SHP77 treated with DMSO at 0.1 percent for 48 hours (cell line): ENCODE data around the gene POLD3.
"Not testable (repeated sequence)": the region's sequence is repeated elsewhere in the genome, so short reads cannot be mapped to it uniquely, and the experiment has no call there.

ENCODE experiments used
- DNase-seq: peaks from one replicate; lab custom pipeline; 2025; lab: John Stamatoyannopoulos, UW

The POLD3 gene

DNA sequence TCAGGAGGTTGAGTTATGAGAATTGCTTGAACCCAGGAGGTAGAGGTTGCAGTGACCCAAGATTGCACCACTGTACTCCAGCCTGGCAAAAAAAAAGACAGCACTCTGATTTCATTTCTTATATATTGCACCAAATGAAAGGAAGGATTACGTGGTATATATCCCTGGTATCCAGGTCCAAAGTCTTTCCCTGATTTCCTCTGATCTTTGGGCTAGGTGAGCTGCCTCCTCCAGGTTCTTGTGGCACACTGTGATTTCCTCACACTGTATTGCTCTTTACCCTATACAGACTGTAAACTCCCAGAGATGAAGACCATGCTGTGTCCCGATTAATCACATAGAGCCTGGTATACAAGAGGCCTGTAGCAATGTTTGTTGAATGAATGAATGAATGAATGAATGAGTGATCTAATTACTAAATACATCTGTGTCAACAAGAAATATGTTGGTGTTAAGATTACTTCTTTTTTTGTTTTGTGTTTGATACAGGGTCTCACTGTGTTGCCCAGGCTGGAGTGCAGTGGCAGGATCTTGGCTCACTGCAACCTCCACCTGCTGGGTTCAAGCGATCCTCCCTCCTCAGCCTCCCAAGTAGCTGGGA lies 9.3 kb upstream of the POLD3 start:
- no peak for DNase-seq

GRCh38 chr11:74590492-74590891 lies 1.9 kb upstream of the POLD3 start:
- not testable (repeated sequence) for DNase-seq

- no peak for DNase-seq
Observed at GRCh38 chr11:74592063-74592440, 330 bp upstream of the POLD3 start.

DNA sequence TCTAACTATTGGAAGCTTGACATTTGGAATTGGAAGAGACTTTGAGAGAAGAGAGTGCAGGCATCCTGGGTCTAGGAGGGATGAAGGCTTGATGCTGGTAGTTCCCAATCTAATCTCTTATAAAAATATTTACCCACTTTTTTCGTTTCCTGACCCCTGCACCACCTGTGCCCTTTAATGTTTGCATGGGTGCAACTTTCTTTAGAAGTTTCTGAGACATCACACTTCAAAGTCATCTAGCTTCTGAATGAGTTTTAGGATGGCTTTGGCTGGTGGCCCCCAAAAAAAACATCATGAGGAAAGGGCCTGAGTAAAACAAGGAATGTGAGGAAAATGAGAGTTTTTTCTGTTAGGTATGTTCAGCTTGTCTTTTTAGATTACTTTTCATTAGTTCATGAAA lies 1.1 kb downstream of the POLD3 start:
- DNase-seq = no peak

GRCh38 chr11:74602637-74603556 lies 10.5 kb downstream of the POLD3 start:
- DNase-seq = no peak

GRCh38 chr11:74603845-74604244 lies 11.5 kb downstream of the POLD3 start:
- no peak for DNase-seq

- no peak for DNase-seq
Observed at GRCh38 chr11:74604311-74604710, 11.9 kb downstream of the POLD3 start.

- no peak for DNase-seq
Observed at GRCh38 chr11:74605403-74605802, 13.0 kb downstream of the POLD3 start.

GRCh38 chr11:74608431-74608830 lies 16.0 kb downstream of the POLD3 start:
- DNase-seq = no peak

GRCh38 chr11:74611369-74611861 lies 19.0 kb downstream of the POLD3 start:
- peak; percentile 14 for DNase-seq

- no peak for DNase-seq
Observed at GRCh38 chr11:74612877-74613276, 20.5 kb downstream of the POLD3 start.

- DNase-seq = no peak
Observed at GRCh38 chr11:74615311-74615710, 22.9 kb downstream of the POLD3 start.

DNA sequence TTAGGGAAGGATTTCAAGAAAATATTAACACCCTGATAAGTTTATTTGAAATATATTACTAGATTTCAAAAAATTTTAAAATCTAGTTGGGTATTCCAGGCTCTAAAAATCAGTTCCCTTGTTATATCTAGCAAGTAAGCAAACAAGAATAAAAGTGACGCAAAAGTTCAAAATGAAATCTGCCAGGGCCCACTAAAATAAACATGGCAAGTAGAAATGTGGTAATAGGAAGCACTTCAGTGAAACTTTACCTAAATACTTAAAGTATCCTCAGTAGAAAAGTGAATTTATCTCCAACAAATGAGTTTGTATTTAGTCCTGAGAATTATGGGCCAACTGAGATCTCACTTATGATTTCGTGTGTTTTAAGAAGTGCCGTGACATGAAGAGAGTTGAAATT lies 23.6 kb downstream of the POLD3 start:
- no peak for DNase-seq

DNA sequence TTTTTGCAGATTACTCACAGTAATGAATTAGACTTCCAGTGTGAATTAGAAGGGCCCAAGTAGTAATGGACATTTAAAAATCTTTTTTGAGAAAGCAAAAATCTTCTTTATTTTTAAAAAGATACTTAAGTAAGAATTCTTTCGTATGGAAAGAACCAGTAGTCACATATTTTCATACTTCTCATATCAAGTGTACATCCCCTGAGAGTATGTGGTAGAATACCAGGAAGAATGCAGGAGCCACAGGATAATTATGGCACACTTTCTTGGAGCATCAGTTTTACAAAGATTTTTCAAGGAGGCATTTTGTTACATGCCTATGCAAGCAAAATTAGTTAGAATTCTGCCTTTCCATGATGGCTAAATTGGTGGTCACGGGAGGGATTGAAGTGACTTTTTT lies 28.1 kb downstream of the POLD3 start:
- no peak for DNase-seq

GRCh38 chr11:74626130-74626529 lies 33.7 kb downstream of the POLD3 start:
- no peak for DNase-seq

- no peak for DNase-seq
Observed at GRCh38 chr11:74626604-74627003, 34.2 kb downstream of the POLD3 start.

DNA sequence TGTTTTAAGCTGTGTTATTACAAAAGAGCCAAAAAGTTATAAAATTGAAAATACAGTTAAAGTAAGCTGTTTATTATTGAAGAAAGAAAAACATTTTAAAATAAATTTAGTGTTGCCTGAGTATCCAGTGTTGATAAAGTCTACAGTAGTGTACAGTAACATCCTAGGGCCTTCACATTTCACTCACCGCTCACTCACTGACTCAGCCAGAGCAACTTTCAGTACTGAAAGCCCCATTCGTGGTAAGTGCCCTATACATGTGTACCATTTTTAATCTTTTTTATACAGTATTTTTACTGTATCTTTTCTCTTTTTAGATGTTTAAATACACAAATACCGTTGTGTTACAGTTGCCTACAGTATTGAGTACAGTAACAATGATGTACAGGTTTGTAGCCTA lies 35.0 kb downstream of the POLD3 start:
- DNase-seq = no peak

- no peak for DNase-seq
Observed at GRCh38 chr11:74630043-74630442, 37.7 kb downstream of the POLD3 start.

- no peak for DNase-seq
Observed at GRCh38 chr11:74633406-74634393, 41.3 kb downstream of the POLD3 start.

- peak; percentile 25 for DNase-seq
Observed at GRCh38 chr11:74634537-74634936, 42.2 kb downstream of the POLD3 start.

- DNase-seq = no peak
Observed at GRCh38 chr11:74636630-74637184, 44.3 kb downstream of the POLD3 start.

GRCh38 chr11:74637700-74638099 lies 45.3 kb downstream of the POLD3 start:
- no peak for DNase-seq
